Forelimb muscle (tissue), 1 donor: ENCODE data around the gene NHSL2. TPM values are rescaled to one million over a fixed set of nuclear protein-coding genes. Genes with fewer than 3 reads are reported as not detected.

ENCODE experiments used
- DNase-seq: peaks from one replicate; pipeline ENCODE4 v3.0.0-alpha.2; 2013; ENCODE audit warnings: low read depth
- polyA plus RNA-seq: library from polyadenylated mRNA; unstranded; fragments of 120-200 nt; gene quantifications from one replicate; pipeline ENCODE4 v1.2.1, GENCODE V29; 2013; ENCODE audit not compliant: insufficient read length

The NHSL2 gene
- polyA plus RNA-seq, 1 donor: 6.7 TPM

DNA sequence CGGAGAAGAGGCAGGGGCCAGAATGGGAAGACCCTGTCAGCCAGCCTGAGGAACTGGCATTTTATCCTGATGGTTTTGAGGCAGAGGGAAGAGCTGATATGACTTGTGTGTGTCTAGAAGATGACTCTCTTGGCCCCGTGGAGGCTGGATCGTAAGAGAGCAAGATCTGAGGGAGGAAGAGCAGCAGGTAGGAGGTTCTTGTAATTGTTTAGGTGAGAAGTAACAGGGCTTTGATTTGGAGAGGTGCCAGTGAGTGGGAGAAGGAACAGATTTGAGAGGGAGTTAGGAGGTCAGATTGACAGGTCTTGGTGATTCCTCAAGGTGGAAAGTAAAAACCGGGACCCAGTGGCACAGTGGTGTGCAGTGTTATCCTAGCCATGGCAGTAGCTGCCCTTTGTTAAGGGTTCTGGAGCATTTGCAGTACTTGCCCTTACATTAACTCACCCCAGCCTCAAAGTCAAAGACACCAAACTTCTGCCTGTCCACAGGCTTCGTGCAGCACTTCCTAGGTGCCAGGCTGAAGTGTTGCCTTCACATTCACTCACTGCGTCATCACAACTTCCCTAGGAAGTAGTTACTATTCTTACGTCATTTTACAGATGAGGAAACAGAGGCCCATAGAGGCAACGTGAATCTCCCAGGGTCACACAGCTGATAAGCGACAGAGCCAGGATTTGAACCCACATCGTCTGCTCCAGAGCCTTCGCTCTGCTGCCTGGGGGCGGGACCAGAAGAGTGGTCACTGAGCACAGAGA, 197.4 kb downstream of the NHSL2 start:
- no peak for DNase-seq

DNA sequence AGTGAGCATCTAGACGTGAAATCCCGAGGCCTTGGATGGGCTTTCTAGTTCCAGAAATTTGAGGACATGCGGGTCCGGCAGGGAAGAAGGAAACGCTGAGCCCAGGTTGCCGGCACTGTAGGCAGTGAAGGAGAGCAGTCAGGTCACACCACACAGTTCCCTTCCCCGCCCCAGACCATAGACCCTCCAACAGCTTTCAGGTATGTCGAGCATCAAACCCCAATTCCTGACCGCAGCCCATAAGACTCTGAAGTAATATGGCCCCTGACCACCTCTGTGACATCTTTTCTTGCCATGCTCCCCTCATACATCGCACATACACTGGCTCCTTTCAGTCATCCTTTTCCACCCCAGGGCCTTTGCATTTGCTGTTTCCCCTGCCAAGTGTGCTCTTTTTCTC, 198.0 kb downstream of the NHSL2 start:
- DNase-seq: no peak

DNA sequence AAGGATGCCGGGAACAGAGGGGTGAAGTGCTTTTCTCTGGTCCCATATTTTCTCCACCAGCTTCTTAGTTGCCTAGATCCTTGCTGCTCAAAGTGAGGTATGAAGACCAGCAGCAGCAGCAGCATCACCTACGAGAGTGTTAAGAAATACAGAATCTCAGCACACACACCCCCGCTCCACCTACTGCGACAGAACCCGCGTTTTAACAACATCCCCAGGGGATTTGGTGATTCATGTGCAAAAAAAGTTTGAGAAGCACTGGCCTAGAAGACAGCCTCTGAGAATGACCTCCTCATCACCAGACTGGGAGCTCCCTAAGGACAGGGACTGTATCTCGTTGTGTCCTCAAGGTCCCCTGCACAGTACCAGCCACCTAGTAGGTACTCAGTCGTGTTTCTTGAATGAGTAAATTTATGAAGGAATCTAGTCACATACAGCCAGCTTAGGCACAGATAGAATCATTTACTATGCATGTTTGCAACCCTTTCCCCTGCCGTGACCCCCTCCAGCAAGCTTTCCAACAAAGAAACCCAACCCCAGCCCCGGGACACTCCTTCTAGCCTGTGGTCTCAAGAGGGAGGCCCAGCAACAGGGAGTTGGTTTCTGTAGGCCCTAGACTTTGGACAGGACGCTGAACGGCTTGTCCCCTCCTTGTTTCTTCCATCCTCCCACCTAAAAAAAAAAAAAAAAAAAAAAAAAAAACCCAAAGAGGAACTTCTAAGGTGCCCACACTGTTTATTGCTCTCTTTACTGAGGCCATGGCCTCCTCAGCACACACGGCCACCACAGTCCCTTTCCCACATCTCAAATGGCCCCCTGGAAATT, 199.6 kb downstream of the NHSL2 start:
- DNase-seq: no peak

- no peak for DNase-seq
Measured at GRCh38 chrX:72110876-72111708, 200.4 kb downstream of the NHSL2 start.

- no peak for DNase-seq
Measured at GRCh38 chrX:72113461-72113860, 202.8 kb downstream of the NHSL2 start.

GRCh38 chrX:72114306-72114705, 203.7 kb downstream of the NHSL2 start:
- DNase-seq: no peak

DNA sequence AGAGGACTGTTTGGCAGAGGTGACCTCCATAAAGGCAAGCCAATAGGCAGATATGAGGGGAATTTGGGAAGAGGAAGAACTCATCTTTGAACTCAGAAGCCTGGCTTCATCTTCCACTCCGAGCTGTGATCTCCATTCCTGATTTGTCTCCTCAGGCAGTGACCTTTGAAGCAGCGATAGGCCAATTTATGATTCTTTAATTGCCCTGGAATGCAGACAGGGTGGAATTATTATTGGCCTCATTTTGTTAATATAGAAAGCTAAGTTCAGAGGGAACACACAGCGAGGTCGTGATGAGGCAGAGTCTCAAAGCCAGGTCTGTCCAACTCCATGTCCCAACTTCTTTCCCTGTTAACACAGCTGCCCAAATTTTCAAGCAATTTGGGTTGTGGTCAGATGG, 204.2 kb downstream of the NHSL2 start:
- DNase-seq: no peak

- DNase-seq: no peak
Measured at GRCh38 chrX:72115380-72115779, 204.7 kb downstream of the NHSL2 start.

DNA sequence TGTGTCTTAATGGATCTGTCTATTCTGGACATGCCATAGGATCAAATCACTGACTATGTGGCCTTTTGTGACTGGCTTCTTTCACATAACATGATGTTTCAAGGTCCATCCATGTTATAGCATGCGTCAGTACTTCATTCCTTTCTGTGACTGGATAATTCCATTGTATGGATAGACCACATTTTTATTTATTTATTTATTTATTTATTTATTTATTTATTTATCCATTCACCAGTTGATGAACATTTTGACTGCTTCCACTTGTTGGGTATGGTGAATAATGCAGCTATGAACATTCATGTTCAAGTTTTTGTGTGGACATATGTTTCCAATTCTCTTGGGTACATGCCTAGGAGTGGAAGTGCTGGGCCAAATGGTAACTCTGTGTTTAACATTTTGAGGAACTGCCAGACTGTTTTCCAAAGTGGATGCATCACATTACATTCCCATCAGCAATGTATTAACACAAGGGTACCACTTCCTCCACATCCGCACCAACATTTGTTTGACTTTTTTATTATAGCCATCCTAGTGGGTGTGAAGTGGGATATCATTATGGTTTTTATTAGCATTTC, 207.1 kb downstream of the NHSL2 start:
- DNase-seq: no peak

GRCh38 chrX:72120837-72121236, 210.2 kb downstream of the NHSL2 start:
- DNase-seq: no peak

DNA sequence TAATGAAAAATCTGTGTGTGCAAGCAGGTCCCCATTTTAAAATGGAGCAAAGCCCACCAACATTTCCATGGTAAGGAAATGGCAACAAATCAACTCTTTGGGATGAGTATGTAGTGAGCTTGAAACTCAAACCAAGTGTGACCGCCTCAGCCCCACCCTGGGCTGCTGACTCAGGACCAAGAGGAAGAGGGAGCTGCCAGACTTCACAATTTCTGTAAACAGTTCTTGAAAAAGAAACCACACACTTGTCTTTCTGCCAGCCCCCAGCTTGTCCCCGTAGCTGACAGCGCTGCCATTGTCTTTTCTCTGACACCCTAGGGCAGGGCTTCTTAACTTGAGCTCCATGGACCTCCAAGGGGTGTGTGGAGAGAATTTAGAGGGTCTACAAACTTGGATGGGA, 210.7 kb downstream of the NHSL2 start:
- no peak for DNase-seq

GRCh38 chrX:72122621-72123337, 212.1 kb downstream of the NHSL2 start:
- no peak for DNase-seq

DNA sequence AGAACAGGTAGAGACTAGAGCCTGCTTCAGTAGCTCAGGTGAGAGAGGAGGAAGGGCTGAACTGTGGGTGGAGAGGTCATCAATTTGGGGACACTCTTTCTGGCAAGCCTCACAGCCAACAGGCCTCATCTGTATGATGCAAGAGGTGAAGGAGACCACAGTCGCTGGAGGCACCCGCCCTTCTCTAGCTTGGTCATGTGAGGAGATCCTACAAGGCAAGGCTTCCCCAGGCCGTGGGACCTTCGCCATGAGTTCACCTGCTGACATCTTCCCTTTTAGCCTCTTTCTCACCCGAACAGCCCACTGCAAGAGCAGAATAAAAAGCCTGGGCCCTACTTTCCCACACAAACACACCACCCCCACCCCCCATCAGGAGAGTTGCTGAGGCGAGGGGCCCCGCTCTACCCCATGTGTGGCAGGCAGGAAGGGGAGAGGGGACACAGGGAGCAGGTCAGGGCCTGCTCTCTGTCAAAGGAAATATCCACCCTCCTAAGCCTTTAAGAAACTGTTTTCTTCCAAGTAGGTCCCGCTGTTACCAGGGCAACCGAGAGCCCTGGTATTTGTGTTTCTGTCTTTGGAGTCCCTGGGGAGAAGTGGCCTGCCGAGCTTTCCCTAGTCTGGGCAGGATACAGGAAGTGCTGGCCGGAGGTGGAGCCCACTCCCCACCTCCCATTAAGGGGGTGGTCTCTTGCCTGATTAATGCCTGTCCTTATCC, 213.0 kb downstream of the NHSL2 start:
- no peak for DNase-seq

GRCh38 chrX:72124540-72125201, 214.0 kb downstream of the NHSL2 start:
- DNase-seq: no peak

DNA sequence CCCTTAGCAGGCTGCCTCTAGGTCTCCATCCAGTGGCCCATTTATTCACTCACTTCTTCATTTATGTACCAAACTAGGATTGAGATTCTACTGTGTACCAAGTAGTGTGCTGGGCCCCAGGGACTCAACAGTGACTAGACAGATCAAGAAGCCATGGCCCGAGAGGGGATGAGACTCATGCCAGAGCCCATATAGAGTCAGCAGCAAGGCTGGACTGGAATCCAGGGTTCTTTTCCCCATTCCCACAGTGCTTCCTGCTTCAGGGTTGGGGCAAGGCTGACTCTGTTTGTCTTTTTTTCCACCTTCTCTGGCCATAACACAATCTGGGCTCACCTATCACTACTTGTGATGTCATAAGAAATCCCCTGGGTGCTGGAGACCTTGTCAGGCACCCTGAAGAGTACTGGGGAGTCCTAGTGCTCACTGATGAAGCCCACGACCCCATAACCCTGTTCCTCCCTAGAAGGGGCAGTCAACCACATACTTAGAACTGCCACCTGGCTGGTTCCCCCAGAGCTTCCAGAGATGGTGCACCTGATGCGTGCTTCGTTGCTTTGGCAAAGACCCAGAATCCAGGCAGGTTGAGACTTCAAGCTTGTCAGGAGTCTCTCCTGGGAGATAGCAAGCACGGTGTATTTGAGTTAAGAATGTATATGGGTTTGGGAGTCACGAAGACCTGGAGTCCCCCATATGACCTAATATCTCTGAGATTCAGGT, 214.8 kb downstream of the NHSL2 start:
- DNase-seq: no peak

DNA sequence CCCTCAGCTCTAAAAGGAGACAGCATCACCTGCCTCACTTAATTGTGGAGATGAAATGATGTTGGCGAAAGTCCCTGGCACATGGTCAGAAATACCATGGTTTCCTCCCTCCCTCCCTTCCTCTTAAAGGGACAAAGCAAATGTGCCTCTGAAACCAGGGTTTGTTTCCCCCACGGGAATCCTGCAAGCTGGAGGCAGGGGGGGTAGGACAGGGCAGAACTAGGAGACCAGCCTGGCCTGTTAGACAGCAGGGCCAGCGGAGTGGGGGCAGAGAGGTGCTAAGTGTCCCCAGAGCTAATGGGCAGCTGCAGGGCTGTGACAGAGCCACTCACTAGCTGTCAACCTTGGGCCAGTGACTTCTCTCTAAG, 215.4 kb downstream of the NHSL2 start:
- DNase-seq: no peak

GRCh38 chrX:72126539-72127140, 216.0 kb downstream of the NHSL2 start:
- peak; percentile 72 for DNase-seq

GRCh38 chrX:72127332-72127731, 216.7 kb downstream of the NHSL2 start:
- no peak for DNase-seq
